Measurements from ENCODE around the gene SYNDIG1. TPM values are rescaled to one million over a fixed set of nuclear protein-coding genes. Genes with fewer than 3 reads are reported as not detected.

The SYNDIG1 gene
- total and polyA plus RNA-seq, 2 experiments from 2014 or later: 1.7 to 2.4 TPM

GRCh38 chr20:24489631-24490260 lies 20.3 kb downstream of the SYNDIG1 start:
- Histone ChIP-seq H3K9me3 (ENCODE audit: low read depth) (no peaks in the 10 kb centered on the region), H3K4me1 (ENCODE audit: low read depth) (no peaks in the 10 kb centered on the region), H3K36me3 (no peaks in the 10 kb centered on the region), H3K27me3 (no peaks in the 10 kb centered on the region), H3K27ac (no peak overlapping the region), H3K4me3 (no peak overlapping the region)
- no peak for TF ChIP-seq CTCF (IDR thresholded peaks at IDR 0.05; ENCODE audit: low read depth, low read length)
- peak in 1 of 2 donors; percentile 15 for DNase-seq (ENCODE audit: low read depth in 1 of 2, low spot score in 1 of 2)

- no peaks in the 10 kb centered on the region for H3K9me3 ChIP-seq (ENCODE audit: low read depth)
- no peaks in the 10 kb centered on the region for H3K36me3 ChIP-seq
- no peak for DNase-seq (ENCODE audit: low read depth in 1 of 2, low spot score in 1 of 2)
- no peaks in the 10 kb centered on the region for H3K27me3 ChIP-seq
- no peak for TF ChIP-seq CTCF (IDR thresholded peaks at IDR 0.05; ENCODE audit: low read depth, low read length)
- no peak overlapping the region for H3K27ac ChIP-seq
- no peaks in the 10 kb centered on the region for H3K4me1 ChIP-seq (ENCODE audit: low read depth)
- H3K4me3 ChIP-seq: no peak overlapping the region
Observed at GRCh38 chr20:24490598-24490997, 21.2 kb downstream of the SYNDIG1 start.

GRCh38 chr20:24491041-24491756 lies 21.8 kb downstream of the SYNDIG1 start:
- no peaks in the 10 kb centered on the region for H3K27me3 ChIP-seq
- no peak overlapping the region for H3K27ac ChIP-seq
- H3K4me3 ChIP-seq: no peak overlapping the region
- H3K36me3 ChIP-seq: no peaks in the 10 kb centered on the region
- H3K9me3 ChIP-seq (ENCODE audit: low read depth): no peaks in the 10 kb centered on the region
- no peaks in the 10 kb centered on the region for H3K4me1 ChIP-seq (ENCODE audit: low read depth)
- no peak for TF ChIP-seq CTCF (IDR thresholded peaks at IDR 0.05; ENCODE audit: low read depth, low read length)
- no peak for DNase-seq (ENCODE audit: low read depth in 1 of 2, low spot score in 1 of 2)

GRCh38 chr20:24492031-24492607 lies 22.7 kb downstream of the SYNDIG1 start:
- no peak for DNase-seq (ENCODE audit: low read depth in 1 of 2, low spot score in 1 of 2)
- no peak overlapping the region for H3K27ac ChIP-seq
- no peaks in the 10 kb centered on the region for H3K27me3 ChIP-seq
- H3K4me1 ChIP-seq (ENCODE audit: low read depth): no peaks in the 10 kb centered on the region
- no peak for TF ChIP-seq CTCF (IDR thresholded peaks at IDR 0.05; ENCODE audit: low read depth, low read length)
- H3K4me3 ChIP-seq: no peak overlapping the region
- H3K36me3 ChIP-seq: no peaks in the 10 kb centered on the region
- H3K9me3 ChIP-seq (ENCODE audit: low read depth): no peaks in the 10 kb centered on the region

- no peaks in the 10 kb centered on the region for H3K36me3 ChIP-seq
- peaks cover 5% of the 10 kb centered on the region for H3K4me1 ChIP-seq (ENCODE audit: low read depth)
- no peak for DNase-seq (ENCODE audit: low read depth in 1 of 2, low spot score in 1 of 2)
- no peak for TF ChIP-seq CTCF (IDR thresholded peaks at IDR 0.05; ENCODE audit: low read depth, low read length)
- no peak overlapping the region for H3K4me3 ChIP-seq
- no peak overlapping the region for H3K27ac ChIP-seq
- no peaks in the 10 kb centered on the region for H3K27me3 ChIP-seq
- no peaks in the 10 kb centered on the region for H3K9me3 ChIP-seq (ENCODE audit: low read depth)
Observed at GRCh38 chr20:24492698-24493097, 23.3 kb downstream of the SYNDIG1 start.

Measured in cardiac muscle cell (in vitro differentiated cells and primary cell).